ENCODE measurements around the gene NGLY1. TPM values are rescaled to one million over a fixed set of nuclear protein-coding genes. Genes with fewer than 3 reads are reported as not detected.

NGLY1 gene, protein sequence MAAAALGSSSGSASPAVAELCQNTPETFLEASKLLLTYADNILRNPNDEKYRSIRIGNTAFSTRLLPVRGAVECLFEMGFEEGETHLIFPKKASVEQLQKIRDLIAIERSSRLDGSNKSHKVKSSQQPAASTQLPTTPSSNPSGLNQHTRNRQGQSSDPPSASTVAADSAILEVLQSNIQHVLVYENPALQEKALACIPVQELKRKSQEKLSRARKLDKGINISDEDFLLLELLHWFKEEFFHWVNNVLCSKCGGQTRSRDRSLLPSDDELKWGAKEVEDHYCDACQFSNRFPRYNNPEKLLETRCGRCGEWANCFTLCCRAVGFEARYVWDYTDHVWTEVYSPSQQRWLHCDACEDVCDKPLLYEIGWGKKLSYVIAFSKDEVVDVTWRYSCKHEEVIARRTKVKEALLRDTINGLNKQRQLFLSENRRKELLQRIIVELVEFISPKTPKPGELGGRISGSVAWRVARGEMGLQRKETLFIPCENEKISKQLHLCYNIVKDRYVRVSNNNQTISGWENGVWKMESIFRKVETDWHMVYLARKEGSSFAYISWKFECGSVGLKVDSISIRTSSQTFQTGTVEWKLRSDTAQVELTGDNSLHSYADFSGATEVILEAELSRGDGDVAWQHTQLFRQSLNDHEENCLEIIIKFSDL
- 19.3 and 24.3 TPM in 2 replicates for total RNA-seq

GRCh38 chr3:25782938-25783660, at the start of gene NGLY1:
TSS of gene NGLY1 (minus strand) at chr3:25783443. CDS start at chr3:25783390, 53 bp downstream.

GRCh38 chr3:25789596-25790556, 6.6 kb upstream of the NGLY1 start, which contains the start of gene OXSM:
TSS of gene OXSM (plus strand) at chr3:25790090. CDS start at chr3:25791021, 931 bp downstream.

Small RNA genes within 50 kb of the gene (small RNA-seq; reads per million reads assigned to genes)
- not detected for gene CRIP1P2

Other genes with a start within 250 kb of the NGLY1 start
- gene TOP2B, start 118.5 kb downstream of the NGLY1 start, total RNA-seq, result 76.2 and 76.8 TPM in 2 replicates
- 6.9 and 7.1 TPM in 2 replicates for gene OXSM, start 6.6 kb upstream of the NGLY1 start, total RNA-seq